SK-N-SH (cell line): ENCODE data around the gene PUS10.

Experiments used
- JUND ChIP-seq: IDR thresholded peaks from 2 replicates; pipeline ENCODE4 v1.4.0; 2012
- POLR2AphosphoS5 ChIP-seq: IDR thresholded peaks from 2 replicates; pipeline ENCODE4 v1.6.1; 2012; ENCODE audit warnings: low read depth, low read length
- RAD21 ChIP-seq: IDR thresholded peaks from 2 replicates; pipeline ENCODE4 v1.6.1; 2012; ENCODE audit warnings: mild to moderate bottlenecking, low read length
- RFX5 ChIP-seq: IDR thresholded peaks from 2 replicates; pipeline ENCODE4 v1.6.1; 2012; ENCODE audit warnings: mild to moderate bottlenecking, improper control_type of control experiment, low read length
- SIN3A ChIP-seq: IDR thresholded peaks from 2 replicates; pipeline ENCODE4 v1.6.1; 2012; ENCODE audit warnings: low read depth, mild to moderate bottlenecking, low read length, moderate library complexity, borderline replicate concordance
- TEAD4 ChIP-seq: IDR thresholded peaks from 2 replicates; pipeline ENCODE4 v1.4.0; 2012; ENCODE audit warnings: mild to moderate bottlenecking, borderline replicate concordance; ENCODE audit not compliant: insufficient read depth
- TF ChIP-seq, protein P1 (sequence below): fragments of 200-600 bp; sonication (generic); IDR thresholded peaks from 2 replicates; pipeline ENCODE4 v1.6.1; 2017; ENCODE audit warnings: antibody characterized with exemption, mild to moderate bottlenecking, moderate library complexity

- no peak for TF ChIP-seq SIN3A
- no peak for TF ChIP-seq POLR2AphosphoS5
- TF ChIP-seq, protein P1, sequence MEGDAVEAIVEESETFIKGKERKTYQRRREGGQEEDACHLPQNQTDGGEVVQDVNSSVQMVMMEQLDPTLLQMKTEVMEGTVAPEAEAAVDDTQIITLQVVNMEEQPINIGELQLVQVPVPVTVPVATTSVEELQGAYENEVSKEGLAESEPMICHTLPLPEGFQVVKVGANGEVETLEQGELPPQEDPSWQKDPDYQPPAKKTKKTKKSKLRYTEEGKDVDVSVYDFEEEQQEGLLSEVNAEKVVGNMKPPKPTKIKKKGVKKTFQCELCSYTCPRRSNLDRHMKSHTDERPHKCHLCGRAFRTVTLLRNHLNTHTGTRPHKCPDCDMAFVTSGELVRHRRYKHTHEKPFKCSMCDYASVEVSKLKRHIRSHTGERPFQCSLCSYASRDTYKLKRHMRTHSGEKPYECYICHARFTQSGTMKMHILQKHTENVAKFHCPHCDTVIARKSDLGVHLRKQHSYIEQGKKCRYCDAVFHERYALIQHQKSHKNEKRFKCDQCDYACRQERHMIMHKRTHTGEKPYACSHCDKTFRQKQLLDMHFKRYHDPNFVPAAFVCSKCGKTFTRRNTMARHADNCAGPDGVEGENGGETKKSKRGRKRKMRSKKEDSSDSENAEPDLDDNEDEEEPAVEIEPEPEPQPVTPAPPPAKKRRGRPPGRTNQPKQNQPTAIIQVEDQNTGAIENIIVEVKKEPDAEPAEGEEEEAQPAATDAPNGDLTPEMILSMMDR, result no peak
- no peak for TF ChIP-seq RAD21
- TF ChIP-seq RFX5, result no peak
- TF ChIP-seq JUND, result no peak
- no peak for TF ChIP-seq TEAD4
Observed at GRCh38 chr2:61059382-61059781, 41.3 kb upstream of the PUS10 start.
